GM18858 (cell line): ENCODE results near the gene TCF23.
"Not testable (repeated sequence)": the region's sequence is repeated elsewhere in the genome, so short reads cannot be mapped to it uniquely, and the experiment has no call there.

Source experiments
- ATAC-seq: cut with Tn5 transposase; IDR thresholded peaks from one replicate; pipeline ENCODE4 v1.9.1; 2021; ENCODE audit not compliant: unreplicated experiment

TCF23 gene

DNA sequence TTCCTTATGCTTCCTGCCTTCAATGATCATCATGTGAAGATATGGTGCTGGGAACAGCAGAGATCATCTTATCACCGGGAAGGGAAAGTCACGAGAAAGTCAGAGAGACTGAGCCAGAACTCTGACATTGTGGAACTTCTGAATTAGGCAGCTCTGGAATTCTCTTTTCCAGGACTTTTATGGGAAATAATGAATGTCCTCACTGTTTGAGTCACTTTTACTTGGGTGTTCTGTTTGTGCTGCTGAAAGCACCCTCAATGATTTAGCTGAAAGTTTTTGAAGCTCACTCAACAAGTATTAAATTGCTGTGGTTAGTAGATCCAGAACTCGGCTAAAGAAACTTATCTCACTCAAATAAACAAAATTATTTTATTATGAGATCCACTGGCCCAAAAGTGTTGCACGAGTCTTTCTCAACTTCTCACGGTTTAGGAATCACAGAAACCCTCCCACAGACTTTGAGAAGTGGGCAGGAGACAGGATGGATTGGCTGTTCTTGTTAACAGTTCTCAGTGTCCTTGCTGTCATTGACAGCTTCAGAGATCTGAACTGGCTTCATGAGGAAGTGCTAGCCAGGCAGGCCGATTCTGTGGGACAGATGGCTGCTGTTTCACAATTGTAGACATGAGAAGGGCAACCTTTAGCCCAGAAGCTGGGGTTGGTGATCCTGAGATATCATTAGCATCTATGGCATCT is 36.7 kb downstream of the TCF23 start:
- no peak for ATAC-seq

DNA sequence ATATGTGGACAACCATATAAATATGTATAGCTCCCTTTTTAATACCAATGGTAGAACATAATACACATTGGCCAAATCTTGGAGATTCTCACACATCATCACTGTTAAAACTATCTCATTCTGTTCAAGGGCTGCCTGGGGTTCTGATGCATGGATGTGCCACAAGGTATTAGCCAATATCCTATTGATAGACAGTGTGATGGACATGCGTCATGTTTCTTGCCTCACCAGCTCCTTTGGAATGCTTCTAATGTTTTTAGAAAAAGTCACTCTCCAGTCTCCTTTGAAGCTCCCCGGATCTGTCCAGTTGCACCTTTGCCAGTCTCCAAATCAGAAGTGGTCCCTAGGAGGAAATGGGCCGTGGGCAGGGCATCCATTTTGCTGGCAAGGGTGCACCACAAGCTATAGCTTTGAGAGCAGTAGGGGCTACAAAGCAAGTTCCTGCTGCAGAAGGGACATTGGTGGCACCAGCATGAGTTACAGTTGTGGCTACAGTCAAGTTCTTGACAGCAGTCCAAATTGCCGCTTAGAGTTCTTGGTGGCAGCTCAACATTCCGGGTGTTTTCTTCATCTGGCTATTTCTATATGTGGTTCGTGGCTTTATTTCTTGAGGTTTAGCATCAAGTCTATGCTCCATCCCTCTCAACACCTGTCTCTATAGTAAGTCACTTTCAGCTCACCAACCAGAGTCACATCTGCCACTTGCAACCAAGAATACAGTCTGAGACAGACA is 38.0 kb downstream of the TCF23 start:
- no peak for ATAC-seq

- no peak for ATAC-seq
Observed at GRCh38 chr2:27189989-27190388, 41.2 kb downstream of the TCF23 start.

DNA sequence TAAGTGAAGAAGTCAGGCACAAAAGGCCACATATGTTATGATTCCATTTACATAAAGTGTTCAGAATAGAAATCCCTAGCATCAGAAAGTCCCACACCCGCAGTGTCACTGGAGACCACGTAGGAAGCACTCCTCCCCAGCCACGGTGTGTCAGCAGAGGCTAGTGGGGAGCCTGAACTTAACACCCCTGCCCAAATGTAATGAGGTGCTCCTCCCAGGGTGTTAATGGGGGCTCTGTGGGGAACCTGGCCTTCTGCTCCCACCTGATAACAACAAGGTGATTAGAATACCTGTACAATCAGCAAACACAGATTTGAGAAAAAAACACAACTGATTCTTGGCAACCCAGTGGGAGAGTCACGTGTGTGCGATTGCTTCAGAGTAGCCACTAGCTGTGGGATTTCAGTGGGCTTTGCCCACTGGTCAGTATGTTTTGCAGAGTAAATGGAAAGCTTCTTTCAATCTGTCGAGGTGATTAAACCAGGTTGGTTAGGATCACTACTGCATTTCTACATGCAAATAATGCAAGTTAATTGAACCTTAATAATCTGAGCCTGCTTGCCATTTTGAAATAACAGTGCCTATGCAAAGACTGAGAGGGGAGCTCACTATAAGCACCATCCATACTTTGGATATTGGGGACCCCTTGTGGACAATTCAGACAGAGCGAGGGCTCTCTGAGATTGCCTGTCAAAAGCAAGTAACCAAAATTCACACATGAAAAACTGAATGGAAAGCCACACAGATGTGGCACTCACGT is 42.4 kb downstream of the TCF23 start:
- ATAC-seq = peak; percentile 49

GRCh38 chr2:27194538-27195354 is 45.9 kb downstream of the TCF23 start:
- ATAC-seq = no peak

- ATAC-seq = not testable (repeated sequence)
Observed at GRCh38 chr2:27195799-27196198, 47.0 kb downstream of the TCF23 start.

DNA sequence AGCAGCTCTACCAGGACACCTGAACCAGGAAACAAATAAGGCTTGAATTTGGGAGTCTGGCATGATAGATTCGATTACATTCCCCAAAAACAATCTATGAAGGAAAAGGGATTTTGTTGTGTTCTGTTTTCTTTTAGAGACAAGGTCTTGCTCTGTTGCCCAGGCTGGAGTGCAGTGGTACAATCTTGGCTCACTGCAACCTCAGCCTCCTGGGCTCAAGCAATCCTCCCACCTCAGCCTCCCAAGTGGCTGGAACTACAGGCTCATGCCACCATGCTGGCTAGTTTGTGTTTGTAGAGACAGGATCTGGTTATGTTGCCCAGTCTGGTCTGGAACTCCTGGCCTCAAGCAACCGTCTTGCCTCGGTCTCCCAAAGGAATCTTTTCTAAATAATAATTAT is 49.3 kb downstream of the TCF23 start:
- ATAC-seq = not testable (repeated sequence)

DNA sequence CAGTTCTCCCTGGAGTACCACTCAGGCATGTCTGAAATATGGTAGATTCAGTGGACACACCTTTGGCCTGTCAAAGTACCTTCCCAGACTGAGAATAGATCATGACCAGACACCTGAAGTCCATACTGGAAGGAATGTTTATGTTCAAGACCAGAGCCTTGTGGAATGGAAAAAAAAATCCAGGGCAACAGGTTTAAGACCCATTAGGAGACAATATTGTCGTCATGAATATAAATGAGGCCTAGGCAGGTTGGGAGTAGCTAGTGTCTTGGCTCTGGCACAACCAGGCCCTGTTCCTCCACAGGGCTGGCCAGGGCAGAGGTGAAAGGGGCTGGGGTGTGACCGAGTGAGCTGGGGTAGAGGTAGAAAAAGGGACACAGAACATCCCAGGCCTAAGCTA is 49.8 kb downstream of the TCF23 start:
- no peak for ATAC-seq

DNA sequence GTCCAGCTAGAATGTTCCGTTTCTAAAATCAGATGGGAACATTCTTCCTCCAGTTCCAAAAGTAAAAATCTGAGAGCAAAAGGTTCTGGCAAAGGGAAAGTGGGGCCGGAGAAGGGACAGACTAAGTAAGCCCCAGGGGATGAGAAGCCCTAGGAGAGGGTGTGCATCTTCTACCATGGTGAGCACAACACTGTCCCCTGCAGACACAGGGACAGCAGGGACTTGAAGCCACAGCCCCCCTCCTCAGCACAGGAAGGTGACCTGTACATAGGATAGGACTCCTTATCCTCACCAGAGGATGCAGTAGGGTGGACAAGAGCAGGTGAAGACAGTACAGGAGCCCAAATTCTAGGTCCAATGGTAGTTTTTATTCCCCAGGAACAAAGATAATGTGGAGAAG is 50.4 kb downstream of the TCF23 start:
- no peak for ATAC-seq

DNA sequence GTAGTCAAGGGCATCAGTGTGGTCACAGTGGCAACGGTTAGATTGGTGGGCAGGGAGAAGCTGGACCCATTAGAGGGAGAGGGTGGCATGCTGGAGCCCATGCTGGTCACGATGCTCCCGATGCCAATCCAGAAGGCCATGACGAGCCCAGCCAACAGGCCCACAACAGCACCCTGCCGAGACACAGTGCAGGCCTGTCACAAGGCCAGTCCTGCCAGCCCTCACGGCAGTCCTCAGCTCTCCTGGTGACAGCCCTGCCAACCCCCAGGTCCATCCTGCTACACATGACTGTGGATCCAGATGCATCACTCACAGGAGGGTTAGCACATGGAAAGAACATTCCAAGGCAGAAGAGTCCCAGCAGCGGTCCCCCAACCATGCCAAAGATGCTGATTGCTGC is 52.9 kb downstream of the TCF23 start:
- no peak for ATAC-seq

DNA sequence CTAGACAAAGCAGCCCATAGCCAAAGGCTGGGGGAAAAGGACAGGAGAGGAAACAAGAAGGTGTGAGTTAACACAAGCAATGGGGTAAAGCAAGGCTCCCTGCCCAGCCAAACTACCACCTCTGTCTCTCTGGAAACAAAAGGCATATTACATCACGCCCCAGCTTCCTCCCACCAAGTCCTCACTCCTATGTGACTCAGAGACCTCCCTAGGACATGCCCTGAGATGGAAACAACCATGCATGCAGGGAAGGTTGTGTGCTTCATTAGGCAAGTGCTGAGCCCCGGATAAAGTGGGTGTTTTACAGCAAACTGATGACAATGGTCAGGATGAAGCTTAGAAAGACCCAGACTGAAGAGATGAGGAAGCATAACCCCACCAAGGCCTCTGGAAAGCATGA is 54.0 kb downstream of the TCF23 start:
- ATAC-seq = no peak

DNA sequence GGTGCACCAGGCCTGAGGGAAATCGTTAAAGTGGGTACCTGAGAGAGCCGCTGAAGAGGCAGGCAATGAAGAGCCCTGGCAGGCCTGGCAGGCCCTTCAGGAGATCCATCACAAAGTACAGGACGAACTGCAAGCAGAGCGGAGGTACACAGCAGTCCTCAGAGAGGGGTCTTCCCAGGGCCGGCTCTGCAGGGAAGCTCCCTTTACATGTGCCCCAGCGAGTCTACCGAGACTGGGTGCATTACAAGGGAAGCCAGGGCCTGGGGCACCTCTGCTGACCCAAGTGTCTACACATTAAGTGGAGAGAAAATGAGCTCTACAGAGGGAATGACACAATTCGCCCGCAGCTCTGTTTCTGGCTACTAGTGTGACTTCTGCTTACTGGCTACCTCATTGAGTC is 54.9 kb downstream of the TCF23 start:
- ATAC-seq = no peak

DNA sequence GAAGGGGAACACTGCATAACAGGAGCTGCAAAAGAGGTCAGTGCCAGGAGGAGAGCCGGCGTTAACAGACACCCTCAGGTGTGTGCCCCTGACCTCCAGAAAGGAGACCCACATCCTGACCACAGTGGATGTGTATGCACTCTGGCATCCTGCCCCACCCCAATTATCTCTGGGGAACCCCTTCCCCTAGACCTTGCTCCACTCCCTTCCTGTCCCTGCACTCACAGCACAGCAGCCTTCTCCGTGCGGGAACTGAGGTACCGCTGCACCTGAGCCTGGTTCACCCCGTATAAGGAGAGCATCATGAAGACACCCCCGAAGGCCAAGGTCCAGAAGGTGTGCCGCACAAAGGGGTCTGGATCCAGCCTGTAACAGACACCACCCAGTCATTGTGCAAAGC is 55.8 kb downstream of the TCF23 start:
- no peak for ATAC-seq

DNA sequence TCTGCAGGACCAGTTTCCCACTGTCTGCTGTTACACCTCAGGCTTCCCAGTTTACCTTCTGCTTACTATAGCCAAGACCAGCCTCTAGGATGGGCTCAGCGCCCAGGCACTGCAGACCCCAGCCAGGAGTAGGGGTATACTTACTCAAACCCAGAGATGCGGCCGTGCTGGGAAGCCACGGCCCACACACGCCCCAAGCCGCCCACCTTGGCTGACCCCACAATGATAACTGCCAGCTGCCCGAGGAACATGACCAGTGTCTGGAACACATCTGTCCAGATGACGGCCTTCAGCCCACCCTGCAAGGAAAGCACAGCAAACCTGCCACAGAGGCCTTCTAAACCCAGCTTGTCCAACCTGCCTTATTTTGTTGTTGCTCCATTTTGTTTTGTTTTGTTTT is 56.4 kb downstream of the TCF23 start:
- ATAC-seq = no peak

GRCh38 chr2:27206346-27206745 is 57.5 kb downstream of the TCF23 start:
- no peak for ATAC-seq
